Stimulated activated CD8-positive, alpha-beta memory T cell treated with anti-CD3 and anti-CD28 coated beads, Interleukin-12 subunit alpha, Interleukin-12 subunit beta, amount 100 ng/mL, for 24 hours (primary cell): ENCODE measurements around the gene DIP2B.

Experiments used
- DNase-seq: peaks from one replicate; pipeline ENCODE4 v3.0.0-alpha.2; 2020; ENCODE audit errors: extremely low read depth

Gene DIP2B

DNA sequence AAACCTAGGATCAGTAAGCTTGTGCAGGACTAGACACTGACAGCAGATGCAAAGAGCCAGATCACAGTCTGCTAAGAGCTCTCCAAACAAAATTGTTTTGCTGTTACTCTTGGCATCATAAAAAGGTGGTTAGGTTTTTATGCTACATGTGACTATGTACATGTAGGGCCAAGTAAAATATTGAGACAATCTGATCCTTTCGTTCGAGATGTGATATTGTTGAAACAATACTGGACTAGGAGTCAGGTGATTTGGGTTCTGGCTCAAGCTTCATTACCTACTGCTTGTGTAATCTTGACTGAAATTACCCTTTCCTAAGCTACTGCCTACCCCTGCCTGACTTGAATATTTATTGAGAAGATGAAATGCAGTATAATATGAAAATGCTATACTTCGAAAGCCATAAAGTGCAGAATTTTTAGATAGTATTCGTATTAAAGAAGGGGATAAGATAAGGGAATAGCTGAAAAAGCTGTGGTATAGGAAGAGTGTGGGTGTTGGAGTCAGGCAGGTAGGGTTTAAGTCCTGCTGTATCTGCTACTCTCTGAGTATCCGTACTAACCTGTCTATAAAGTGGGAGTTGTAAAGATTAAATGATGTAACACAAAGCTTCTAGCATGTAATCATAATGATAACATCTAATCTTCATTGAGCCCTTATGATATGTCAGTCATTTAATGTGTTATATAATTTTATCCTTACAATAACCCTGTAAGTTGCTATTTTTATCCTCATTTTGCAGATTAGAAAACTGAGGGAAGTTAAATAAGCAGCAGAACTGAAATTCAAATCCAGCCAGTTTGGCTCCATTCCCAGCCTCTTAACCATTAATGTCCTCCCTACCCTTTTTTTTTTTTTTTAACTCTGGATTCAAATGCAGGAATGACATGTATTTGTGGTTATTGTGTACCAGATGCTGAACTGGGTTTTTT, 220.5 kb downstream of the DIP2B start:
- no peak for DNase-seq

DNA sequence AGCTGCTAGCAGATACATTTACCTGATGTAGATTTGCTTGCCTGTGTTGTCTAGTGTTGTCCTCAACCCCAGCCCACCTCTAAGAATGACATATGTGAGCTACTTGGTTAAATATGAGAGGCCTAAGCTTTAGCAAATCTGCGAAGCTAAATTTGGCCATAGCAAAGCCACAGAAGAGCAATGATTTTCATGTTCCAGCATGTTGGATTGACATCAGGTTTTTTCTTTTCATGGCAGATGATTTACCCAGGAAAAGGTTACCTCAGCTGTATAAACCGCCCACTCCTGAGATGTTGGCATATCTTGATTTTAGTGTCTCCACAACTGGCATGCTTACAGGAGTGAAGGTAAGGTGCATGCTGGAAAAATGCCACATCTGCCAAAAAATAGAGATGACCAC, 222.7 kb downstream of the DIP2B start:
- no peak for DNase-seq

GRCh38 chr12:50728417-50728816, 223.6 kb downstream of the DIP2B start:
- DNase-seq, result no peak

- no peak for DNase-seq
Observed at GRCh38 chr12:50728841-50729240, 224.1 kb downstream of the DIP2B start.

DNA sequence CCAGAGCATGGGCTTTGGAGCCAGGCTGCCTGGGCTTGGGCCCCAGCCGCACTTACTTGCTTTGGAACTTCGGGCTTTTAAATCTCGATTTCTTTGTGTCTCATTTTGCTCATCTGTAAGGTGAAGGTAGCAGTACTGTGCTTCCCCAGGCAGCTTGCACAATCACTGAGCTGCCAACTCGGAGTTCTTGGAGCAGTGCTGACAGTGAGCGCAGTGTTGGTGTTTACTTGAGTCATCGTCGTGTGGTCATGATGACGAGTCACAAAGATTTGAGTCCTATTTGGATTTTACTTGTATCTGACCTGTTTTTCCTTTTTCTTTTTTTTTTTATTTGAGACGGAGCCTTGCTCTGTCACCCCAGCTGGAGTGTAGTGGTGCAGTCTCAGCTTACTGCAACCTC, 227.8 kb downstream of the DIP2B start:
- no peak for DNase-seq

DNA sequence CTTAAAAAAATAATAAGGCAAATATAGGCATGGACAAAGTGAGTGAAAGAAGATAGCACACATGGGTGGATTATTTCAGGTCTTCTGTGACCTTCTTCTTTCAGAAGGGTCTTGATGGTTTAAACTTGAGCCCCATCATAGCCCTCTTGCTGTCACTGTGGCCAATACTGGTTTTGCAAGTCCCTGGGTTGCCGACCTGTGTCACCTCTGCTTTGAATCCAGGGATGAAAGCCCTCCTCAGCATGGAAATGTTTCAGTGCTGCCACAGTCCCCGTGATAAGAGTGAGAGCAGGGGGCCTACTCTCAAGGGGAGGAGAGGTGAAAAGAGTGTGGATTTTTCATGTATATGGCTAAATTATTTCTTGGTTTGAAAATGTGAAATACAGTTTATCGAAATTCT, 228.9 kb downstream of the DIP2B start:
- DNase-seq, result no peak

- no peak for DNase-seq
Observed at GRCh38 chr12:50734409-50735263, 229.9 kb downstream of the DIP2B start.

DNA sequence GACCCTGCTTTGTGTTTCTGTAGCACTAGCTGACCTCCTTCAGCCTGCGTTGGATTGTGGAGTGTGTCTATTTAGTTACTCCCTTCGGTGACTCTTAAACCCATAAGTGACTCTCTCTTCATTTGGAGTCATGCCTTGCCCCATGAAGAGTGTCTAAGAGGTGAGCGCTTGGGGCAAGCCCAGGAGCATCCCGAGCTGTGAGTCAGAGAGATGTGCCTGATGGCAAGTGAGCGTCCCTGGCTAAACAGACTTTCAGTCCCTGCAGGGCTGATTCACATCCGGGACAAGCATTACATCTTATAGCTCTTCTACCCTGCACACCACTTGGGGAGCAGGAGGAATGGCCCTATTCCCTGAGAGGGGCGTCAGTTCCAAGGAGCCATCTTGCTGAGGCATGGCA, 234.8 kb downstream of the DIP2B start:
- DNase-seq, result no peak

GRCh38 chr12:50740307-50740706, 235.5 kb downstream of the DIP2B start:
- no peak for DNase-seq

DNA sequence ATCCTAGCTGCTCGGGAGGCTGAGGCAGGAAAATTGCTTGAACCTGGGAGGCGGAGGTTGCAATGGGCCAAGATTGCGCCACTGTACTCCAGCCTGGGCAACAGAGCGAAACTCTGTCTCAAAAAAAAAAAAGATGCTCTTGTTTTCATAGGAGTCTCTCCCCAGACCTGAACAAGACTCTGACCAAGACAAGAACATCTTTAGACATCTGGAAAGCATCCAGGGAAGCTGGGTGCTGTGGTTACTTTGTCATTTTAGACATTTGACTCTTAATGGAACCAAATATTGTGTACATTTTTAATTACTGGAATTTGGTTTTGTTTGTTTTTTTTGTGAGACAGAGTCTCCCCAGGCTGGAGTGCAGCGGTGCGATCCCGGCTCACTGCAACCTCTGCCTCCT, 238.0 kb downstream of the DIP2B start:
- DNase-seq, result no peak

- DNase-seq, result no peak
Observed at GRCh38 chr12:50745861-50746260, 241.1 kb downstream of the DIP2B start.

- DNase-seq, result no peak
Observed at GRCh38 chr12:50746431-50746830, 241.6 kb downstream of the DIP2B start.

DNA sequence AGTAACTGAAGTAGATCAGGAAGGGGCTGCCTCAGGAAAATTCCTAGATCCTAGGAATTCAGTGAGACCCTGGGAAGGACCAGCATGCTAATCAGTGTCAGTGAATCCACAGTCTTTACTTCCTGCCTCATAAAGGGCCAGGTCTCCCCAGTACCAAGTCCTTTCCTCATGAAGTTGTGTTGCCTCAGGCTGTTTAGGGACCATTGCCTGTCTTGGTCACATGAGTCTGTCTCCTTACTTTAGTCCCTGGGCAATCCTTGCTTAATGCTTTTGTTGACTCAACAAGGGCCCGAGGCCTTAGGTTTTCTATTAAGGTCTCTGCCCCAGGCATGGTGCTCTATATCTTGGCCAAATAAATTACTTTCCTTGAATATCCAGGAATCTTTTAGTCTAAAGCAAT, 243.0 kb downstream of the DIP2B start:
- DNase-seq, result no peak

DNA sequence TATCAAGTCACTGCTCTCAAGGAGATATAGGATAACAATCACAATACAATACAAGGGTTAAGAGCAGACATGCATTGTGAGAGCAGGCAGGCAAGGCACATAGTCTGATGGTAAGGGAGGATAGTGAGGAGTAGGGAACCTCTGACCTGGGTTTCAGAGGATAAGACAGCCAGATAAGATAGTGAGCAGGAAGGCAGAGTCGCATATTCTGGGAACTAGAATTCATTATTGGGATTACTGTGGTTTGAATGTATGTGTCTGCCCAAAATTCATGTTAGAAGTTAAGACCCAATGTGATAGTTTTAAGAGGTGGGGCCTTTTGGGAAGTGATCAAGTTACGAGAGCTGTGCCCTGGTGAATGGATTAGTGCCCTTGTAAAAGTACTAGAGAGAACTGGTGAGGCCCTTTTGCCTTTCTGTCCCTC, 244.7 kb downstream of the DIP2B start:
- DNase-seq, result no peak

DNA sequence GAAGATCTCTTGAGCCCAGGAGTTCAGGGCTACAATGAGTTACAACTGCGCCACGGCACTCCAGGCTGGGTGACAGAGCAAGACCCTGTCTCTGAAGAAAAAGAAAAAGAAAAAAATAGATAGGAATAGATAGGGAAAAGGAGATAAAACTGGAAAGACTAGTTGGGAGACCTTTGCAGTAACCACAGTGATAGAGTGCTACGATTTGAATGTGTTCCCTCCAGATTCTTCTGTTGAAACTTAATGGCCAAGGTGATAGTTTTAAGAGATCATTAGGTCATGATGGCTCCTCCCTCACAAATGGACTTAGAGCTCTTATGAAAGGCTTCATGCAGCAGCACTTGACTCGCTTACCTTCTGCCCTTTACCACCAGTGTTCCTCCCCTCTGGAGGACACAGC, 245.6 kb downstream of the DIP2B start:
- DNase-seq, result no peak

- no peak for DNase-seq
Observed at GRCh38 chr12:50751948-50752721, 247.3 kb downstream of the DIP2B start.

GRCh38 chr12:50753232-50753769, 248.5 kb downstream of the DIP2B start:
- no peak for DNase-seq

- DNase-seq, result peak; percentile 72
Observed at GRCh38 chr12:50763639-50764285, 259.0 kb downstream of the DIP2B start, which contains the start of gene ATF1. ATF1 (plus strand) TSS chr12:50764101; CDS start chr12:50780146, 16,045 bp downstream.

GRCh38 chr12:50764286-50765094, 259.7 kb downstream of the DIP2B start:
- DNase-seq, result peak; percentile 1
